HepG2 (cell line): Measurements from ENCODE around the gene SLC35F4. TPM values are rescaled to one million over a fixed set of nuclear protein-coding genes. Genes with fewer than 3 reads are reported as not detected.

Experiments used
- DNMT1 ChIP-seq: sonication (generic); formaldehyde crosslinking; IDR thresholded peaks from 2 replicates; pipeline ENCODE4 v1.5.1; 2020; ENCODE audit warnings: mild to moderate bottlenecking, missing genetic modification reagents
- KMT2A ChIP-seq: sonication (generic); formaldehyde crosslinking; IDR thresholded peaks from 2 replicates; pipeline ENCODE4 v1.4.0; 2020; ENCODE audit warnings: missing genetic modification reagents
- PLRG1 ChIP-seq: fragments of 450-650 bp; conservative IDR thresholded peaks from 2 replicates; pipeline ENCODE4 v1.6.1; 2016
- SMARCC2 ChIP-seq: fragments of 450-650 bp; IDR thresholded peaks from 2 replicates; pipeline ENCODE4 v1.6.1; 2017; ENCODE audit warnings: antibody characterized with exemption, mild to moderate bottlenecking
- TARDBP ChIP-seq: sonication (generic); formaldehyde crosslinking; IDR thresholded peaks from 2 replicates; pipeline ENCODE4 v1.8.0; 2022; ENCODE audit warnings: mild to moderate bottlenecking, missing genetic modification reagents
- polyA plus RNA-seq, 8 experiments: library from polyadenylated mRNA; depleted of rRNA in 3 of 8; stranded (reverse) in 7 of 8; unstranded in 1 of 8; fragments of >200 nt; fragmentation: Illumina TruSeq in 4 of 8; extraction: Trizol in 4 of 8; gene quantifications; 2 replicates each; pipeline versions ENCODE4 v1.2.1 to v1.2.3, GENCODE V29; 2011 to 2016; ENCODE audit warnings: low read depth in 4 of 8, missing spikeins in 1 of 8, mixed read lengths in 1 of 8; ENCODE audit not compliant: insufficient read depth in 1 of 8
- total RNA-seq, 5 experiments: library from RNA; depleted of rRNA; stranded (reverse); fragments of >200 nt; fragmentation: Illumina TruSeq; extraction: Trizol; gene quantifications; 2 replicates each; pipeline ENCODE4 v1.2.3, GENCODE V29; 2016; ENCODE audit warnings: low read depth in 1 of 5
- TF ChIP-seq, protein P1 (sequence below), 2 experiments: fragments of 450-650 bp in 1 of 2; sonication (generic) in 1 of 2; formaldehyde crosslinking in 1 of 2; IDR thresholded peaks; 2 replicates each; pipeline versions ENCODE4 v1.6.1 to v1.8.0; 2016 to 2022; ENCODE audit warnings: antibody characterized with exemption in 1 of 2, mild to moderate bottlenecking in 1 of 2, missing genetic modification reagents in 1 of 2
- TF ChIP-seq, protein P2 (sequence below): sonication (generic); formaldehyde crosslinking; IDR thresholded peaks from 2 replicates; pipeline ENCODE4 v1.4.0; 2020; ENCODE audit warnings: mild to moderate bottlenecking, missing genetic modification reagents
- TF ChIP-seq, protein P3 (sequence below): sonication (generic); formaldehyde crosslinking; IDR thresholded peaks from 2 replicates; pipeline ENCODE4 v1.4.0; 2020; ENCODE audit warnings: missing genetic modification reagents
- TF ChIP-seq, protein P4 (sequence below): sonication (generic); formaldehyde crosslinking; IDR thresholded peaks from 2 replicates; pipeline ENCODE4 v1.5.1; 2020; ENCODE audit warnings: missing genetic modification reagents, mild to moderate bottlenecking, borderline replicate concordance

Gene SLC35F4
- total and polyA plus RNA-seq, 2 of the 13 experiments (the other 11 are each of a cell fraction or from before 2014, with no cell fraction given) = not detected

GRCh38 chr14:57833323-57833722 lies 32.6 kb downstream of the SLC35F4 start (continued):
- TF ChIP-seq, protein P1, sequence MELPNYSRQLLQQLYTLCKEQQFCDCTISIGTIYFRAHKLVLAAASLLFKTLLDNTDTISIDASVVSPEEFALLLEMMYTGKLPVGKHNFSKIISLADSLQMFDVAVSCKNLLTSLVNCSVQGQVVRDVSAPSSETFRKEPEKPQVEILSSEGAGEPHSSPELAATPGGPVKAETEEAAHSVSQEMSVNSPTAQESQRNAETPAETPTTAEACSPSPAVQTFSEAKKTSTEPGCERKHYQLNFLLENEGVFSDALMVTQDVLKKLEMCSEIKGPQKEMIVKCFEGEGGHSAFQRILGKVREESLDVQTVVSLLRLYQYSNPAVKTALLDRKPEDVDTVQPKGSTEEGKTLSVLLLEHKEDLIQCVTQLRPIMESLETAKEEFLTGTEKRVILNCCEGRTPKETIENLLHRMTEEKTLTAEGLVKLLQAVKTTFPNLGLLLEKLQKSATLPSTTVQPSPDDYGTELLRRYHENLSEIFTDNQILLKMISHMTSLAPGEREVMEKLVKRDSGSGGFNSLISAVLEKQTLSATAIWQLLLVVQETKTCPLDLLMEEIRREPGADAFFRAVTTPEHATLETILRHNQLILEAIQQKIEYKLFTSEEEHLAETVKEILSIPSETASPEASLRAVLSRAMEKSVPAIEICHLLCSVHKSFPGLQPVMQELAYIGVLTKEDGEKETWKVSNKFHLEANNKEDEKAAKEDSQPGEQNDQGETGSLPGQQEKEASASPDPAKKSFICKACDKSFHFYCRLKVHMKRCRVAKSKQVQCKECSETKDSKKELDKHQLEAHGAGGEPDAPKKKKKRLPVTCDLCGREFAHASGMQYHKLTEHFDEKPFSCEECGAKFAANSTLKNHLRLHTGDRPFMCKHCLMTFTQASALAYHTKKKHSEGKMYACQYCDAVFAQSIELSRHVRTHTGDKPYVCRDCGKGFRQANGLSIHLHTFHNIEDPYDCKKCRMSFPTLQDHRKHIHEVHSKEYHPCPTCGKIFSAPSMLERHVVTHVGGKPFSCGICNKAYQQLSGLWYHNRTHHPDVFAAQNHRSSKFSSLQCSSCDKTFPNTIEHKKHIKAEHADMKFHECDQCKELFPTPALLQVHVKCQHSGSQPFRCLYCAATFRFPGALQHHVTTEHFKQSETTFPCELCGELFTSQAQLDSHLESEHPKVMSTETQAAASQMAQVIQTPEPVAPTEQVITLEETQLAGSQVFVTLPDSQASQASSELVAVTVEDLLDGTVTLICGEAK (IDR thresholded peaks at IDR 0.05) = no peak
- TF ChIP-seq, protein P1 (CRISPR knock-in tag; IDR thresholded peaks at IDR 0.05) = no peak
- no peak for TF ChIP-seq DNMT1
- TF ChIP-seq, protein P2, sequence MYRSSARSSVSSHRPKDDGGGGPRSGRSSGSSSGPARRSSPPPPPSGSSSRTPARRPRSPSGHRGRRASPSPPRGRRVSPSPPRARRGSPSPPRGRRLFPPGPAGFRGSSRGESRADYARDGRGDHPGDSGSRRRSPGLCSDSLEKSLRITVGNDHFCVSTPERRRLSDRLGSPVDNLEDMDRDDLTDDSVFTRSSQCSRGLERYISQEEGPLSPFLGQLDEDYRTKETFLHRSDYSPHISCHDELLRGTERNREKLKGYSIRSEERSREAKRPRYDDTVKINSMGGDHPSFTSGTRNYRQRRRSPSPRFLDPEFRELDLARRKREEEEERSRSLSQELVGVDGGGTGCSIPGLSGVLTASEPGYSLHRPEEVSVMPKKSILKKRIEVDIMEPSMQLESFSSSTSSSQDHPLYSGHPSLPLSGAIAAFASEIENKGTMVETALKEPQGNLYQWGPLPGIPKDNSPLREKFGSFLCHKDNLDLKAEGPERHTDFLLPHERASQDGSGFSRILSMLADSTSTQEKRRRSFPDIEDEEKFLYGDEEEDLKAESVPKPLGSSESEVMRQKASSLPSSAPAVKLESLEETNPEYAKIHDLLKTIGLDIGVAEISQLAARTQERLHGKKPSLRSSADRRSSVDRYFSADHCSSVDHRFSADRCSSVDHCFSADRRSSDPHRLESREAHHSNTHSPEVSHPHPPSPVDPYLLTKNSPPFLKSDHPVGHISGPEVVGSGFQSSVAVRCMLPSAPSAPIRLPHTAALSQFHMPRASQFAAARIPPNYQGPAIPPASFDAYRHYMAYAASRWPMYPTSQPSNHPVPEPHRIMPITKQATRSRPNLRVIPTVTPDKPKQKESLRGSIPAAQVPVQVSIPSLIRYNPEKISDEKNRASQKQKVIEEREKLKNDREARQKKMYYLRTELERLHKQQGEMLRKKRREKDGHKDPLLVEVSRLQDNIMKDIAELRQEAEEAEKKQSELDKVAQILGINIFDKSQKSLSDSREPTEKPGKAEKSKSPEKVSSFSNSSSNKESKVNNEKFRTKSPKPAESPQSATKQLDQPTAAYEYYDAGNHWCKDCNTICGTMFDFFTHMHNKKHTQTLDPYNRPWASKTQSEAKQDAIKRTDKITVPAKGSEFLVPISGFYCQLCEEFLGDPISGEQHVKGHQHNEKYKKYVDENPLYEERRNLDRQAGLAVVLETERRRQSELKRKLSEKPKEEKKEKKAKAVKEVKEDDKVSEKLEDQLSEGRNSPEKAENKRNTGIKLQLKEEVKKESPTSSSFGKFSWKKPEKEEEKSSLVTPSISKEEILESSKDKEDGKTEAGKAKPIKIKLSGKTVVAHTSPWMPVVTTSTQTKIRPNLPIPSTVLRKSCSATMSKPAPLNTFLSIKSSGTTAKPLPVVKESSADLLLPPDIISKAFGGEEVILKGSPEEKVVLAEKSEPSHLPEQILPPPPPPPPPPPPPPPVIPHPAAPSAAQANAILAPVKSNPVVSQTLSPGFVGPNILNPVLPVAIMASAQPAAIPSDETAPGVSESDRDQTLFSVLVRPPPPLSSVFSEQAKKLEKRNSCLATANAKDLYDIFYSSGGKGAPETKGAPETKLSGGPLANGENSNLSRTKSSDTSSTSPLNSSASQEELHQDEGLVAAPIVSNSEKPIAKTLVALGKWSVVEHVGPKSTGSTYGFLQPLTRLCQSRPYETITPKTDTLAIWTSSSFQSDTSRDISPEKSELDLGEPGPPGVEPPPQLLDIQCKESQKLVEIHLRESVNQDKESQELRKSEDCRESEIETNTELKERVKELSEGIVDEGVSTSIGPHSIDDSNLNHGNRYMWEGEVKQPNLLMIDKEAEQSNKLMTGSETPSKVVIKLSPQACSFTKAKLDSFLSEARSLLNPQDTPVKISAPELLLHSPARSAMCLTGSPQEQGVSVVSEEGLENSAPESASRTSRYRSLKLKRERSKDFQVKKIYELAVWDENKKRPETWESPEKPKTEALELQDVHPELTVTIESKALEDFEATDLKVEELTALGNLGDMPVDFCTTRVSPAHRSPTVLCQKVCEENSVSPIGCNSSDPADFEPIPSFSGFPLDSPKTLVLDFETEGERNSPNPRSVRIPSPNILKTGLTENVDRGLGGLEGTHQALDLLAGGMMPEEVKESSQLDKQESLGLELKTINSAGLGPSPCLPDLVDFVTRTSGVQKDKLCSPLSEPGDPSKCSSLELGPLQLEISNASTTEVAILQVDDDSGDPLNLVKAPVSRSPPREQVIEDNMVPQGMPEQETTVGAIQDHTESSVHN (CRISPR knock-in tag) = no peak
- no peak for TF ChIP-seq KMT2A
- no peak for TF ChIP-seq SMARCC2
- no peak for TF ChIP-seq TARDBP (CRISPR knock-in tag)
- TF ChIP-seq PLRG1 = no peak
- TF ChIP-seq, protein P3, sequence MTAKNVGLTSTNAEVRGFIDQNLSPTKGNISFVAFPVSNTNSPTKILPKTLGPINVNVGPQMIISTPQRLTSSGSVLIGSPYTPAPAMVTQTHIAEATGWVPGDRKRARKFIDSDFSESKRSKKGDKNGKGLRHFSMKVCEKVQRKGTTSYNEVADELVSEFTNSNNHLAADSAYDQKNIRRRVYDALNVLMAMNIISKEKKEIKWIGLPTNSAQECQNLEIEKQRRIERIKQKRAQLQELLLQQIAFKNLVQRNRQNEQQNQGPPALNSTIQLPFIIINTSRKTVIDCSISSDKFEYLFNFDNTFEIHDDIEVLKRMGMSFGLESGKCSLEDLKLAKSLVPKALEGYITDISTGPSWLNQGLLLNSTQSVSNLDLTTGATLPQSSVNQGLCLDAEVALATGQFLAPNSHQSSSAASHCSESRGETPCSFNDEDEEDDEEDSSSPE (CRISPR knock-in tag) = no peak
- TF ChIP-seq, protein P4, sequence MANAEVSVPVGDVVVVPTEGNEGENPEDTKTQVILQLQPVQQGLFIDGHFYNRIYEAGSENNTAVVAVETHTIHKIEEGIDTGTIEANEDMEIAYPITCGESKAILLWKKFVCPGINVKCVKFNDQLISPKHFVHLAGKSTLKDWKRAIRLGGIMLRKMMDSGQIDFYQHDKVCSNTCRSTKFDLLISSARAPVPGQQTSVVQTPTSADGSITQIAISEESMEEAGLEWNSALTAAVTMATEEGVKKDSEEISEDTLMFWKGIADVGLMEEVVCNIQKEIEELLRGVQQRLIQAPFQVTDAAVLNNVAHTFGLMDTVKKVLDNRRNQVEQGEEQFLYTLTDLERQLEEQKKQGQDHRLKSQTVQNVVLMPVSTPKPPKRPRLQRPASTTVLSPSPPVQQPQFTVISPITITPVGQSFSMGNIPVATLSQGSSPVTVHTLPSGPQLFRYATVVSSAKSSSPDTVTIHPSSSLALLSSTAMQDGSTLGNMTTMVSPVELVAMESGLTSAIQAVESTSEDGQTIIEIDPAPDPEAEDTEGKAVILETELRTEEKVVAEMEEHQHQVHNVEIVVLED = no peak
